SJSA1 (cell line): Measurements from ENCODE around the gene TRIP13. TPM values are rescaled to one million over a fixed set of nuclear protein-coding genes. Genes with fewer than 3 reads are reported as not detected.
"Not testable (repeated sequence)": the region's sequence is repeated elsewhere in the genome, so short reads cannot be mapped to it uniquely, and the experiment has no call there.

Source experiments
- DNase-seq, 2 experiments: peaks; one replicate each; pipeline ENCODE4 v3.0.0-alpha.2; 2015 to 2020; ENCODE audit warnings: low spot score in 2 of 2, low read depth in 1 of 2
- H3K27ac ChIP-seq: fragments of 250-450 bp; sonication (Bioruptor Pico); 2 replicates; pipeline ENCODE4 v1.5.1; 2020; ENCODE audit warnings: mild to moderate bottlenecking, moderate library complexity
- H3K27me3 ChIP-seq: fragments of 250-450 bp; sonication (Bioruptor Pico); replicated peaks from 2 replicates; pipeline ENCODE4 v1.5.1; 2020; ENCODE audit warnings: mild to moderate bottlenecking, moderate library complexity
- H3K36me3 ChIP-seq: fragments of 250-450 bp; sonication (Bioruptor Pico); 2 replicates; pipeline ENCODE4 v1.5.1; 2020; ENCODE audit warnings: mild to moderate bottlenecking
- H3K4me1 ChIP-seq: fragments of 250-450 bp; sonication (Bioruptor Pico); replicated peaks from 2 replicates; pipeline ENCODE4 v1.6.1; 2021; ENCODE audit warnings: mild to moderate bottlenecking
- H3K4me3 ChIP-seq: fragments of 250-450 bp; sonication (Bioruptor Pico); 2 replicates; pipeline ENCODE4 v1.5.1; 2020; ENCODE audit warnings: mild to moderate bottlenecking
- H3K9me3 ChIP-seq: fragments of 250-450 bp; sonication (Bioruptor Pico); replicated peaks from 2 replicates; pipeline ENCODE4 v1.5.1; 2020; ENCODE audit warnings: mild to moderate bottlenecking
- total RNA-seq: library from RNA; depleted of rRNA; stranded (reverse); fragments of >200 nt; shearing (Covaris generic); gene quantifications from 2 replicates; pipeline ENCODE4 v1.2.3, GENCODE V29; 2014; rRNA removed

Gene TRIP13
- 108 TPM in 2 replicates for total RNA-seq

DNA sequence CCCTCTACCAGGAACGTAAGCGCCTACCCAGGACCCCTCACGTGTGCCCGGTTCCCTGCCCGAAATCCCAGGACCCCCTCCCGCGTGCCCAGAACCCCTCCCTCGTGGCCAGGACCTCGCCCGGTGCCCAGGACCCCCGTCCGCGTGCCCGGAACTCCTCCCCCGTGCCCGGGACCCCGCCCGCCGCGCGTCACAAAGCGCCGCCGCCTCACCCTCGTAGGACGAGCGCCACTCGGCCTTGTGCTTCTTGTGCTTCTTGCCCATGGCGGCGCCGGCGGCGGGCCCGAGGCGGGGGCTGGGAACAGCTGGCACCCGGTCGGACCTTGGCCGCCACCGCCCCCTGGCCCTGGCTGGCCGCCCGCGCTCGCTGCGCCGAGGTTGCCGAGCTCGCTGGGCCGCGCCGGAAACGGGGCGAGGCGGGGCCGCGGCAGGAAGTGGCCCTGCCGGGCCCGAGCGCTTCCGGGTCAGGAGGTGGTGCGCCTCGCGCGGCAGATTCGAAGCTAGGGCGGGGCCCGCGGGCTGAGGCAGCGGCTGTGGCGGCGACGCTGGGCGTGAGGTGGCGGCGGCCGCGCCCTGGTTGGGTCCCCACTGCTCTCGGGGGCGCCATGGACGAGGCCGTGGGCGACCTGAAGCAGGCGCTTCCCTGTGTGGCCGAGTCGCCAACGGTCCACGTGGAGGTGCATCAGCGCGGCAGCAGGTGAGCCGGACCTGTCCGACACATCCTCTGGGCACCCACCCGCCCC is at the start of gene TRIP13, which contains the start of gene BRD9:
Gene TRIP13 (plus strand): TSS at position 491 of the 743 bp plus-strand sequence. CDS start 115 bp downstream, at position 606.
Gene BRD9 (minus strand): TSS at position 408 of the 743 bp plus-strand sequence. CDS start 144 bp downstream, at position 264.
- peak within 1 kb of the TSS; percentile 96 for H3K4me3 ChIP-seq
- H3K27me3 ChIP-seq = no peaks in the 10 kb centered on the region
- peaks cover 19% of the 10 kb centered on the region for H3K4me1 ChIP-seq
- peak within 1 kb of the TSS; percentile 92 for H3K27ac ChIP-seq
- H3K36me3 ChIP-seq = peaks cover 90% of the 10 kb centered on the region
- H3K9me3 ChIP-seq = no peaks in the 10 kb centered on the region
- peak; percentile 80 to 93 for DNase-seq

DNA sequence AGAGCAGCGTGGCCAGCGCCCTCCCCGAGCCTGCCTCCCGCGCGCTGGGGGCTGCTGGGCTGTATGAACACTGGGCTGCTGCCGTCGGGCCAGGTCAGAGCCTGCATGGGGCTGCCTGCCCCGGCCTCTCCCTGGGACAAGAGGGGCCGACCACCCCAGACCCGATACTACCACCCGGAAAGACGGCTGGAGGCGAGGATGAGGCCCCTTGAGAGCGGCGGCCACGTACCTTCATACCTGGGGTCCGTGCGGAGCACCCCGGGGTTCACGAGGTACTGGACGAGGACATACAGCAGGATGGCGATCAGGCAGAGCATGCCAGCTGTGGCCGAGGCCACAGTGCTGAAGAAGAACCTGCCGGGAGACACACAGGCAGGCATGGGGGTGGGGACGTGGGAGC is 49.3 kb upstream of the TRIP13 start:
- not testable (repeated sequence) for H3K27ac ChIP-seq, H3K4me1 ChIP-seq, H3K36me3 ChIP-seq, H3K4me3 ChIP-seq, H3K9me3 ChIP-seq, H3K27me3 ChIP-seq
- peak in 1 of 2 experiments; percentile 58 for DNase-seq

GRCh38 chr5:843926-844325 is 48.8 kb upstream of the TRIP13 start:
- H3K4me3 ChIP-seq, H3K9me3 ChIP-seq, H3K4me1 ChIP-seq, H3K36me3 ChIP-seq, H3K27ac ChIP-seq, H3K27me3 ChIP-seq: not testable (repeated sequence)
- DNase-seq = peak in 1 of 2 experiments; percentile 39

DNA sequence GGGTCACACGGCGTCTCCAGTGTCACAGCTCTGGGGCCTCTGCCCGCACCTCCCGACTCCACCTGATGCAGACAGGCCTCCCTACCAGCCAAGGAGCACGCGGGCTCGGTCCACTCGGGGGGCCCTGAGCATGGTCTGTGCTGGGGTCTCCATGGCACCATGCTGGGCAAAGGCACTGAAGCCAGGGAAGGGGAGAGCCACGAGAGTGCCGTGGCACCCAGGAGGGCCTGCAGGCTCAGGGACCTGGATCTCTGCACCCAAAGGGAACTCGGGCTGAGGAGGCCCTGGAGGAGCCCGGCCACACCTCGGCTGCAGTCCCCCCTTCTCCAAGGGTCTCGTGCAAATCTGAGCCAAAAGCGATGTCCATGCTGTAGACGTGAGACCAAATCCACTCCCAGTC is 48.3 kb upstream of the TRIP13 start:
- H3K27ac ChIP-seq, H3K36me3 ChIP-seq, H3K4me3 ChIP-seq, H3K4me1 ChIP-seq, H3K9me3 ChIP-seq: not testable (repeated sequence)
- peak in 1 of 2 experiments; percentile 49 for DNase-seq
- peaks cover 11% of the 10 kb centered on the region for H3K27me3 ChIP-seq

DNA sequence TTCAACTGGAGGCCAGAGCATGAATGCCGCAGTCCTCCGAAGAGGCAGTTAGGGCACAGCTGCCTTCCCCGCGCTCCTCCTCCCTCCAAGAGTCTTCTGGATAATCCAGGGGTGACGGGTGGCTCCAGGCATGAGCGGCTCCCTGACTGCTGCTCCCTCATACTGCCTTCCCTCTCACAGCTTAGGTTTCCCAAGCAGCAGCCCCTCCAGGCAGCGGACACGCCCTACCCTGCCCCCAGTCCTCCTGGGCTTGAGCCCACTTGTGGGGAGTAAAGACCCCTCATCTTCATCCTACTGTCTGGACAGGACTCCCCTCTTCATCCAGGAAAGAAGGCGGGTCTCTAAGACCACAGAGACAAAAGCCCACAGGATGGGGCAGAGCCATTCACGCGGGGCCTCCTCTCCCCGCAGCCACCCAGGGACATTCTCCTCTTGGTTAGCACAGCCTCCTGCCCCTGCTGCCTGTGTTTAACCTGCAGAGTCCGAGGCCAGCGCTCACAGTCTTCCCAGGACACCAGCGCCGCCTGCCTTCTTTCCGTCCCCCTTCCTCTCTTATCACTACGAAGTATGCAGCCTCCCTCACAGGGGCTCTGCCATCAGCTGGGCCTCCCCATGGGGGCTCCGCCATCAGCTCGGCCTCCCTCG is 47.5 kb upstream of the TRIP13 start:
- H3K27ac ChIP-seq, H3K36me3 ChIP-seq: not testable (repeated sequence)
- peaks cover 17% of the 10 kb centered on the region for H3K27me3 ChIP-seq

GRCh38 chr5:845676-846601 is 46.7 kb upstream of the TRIP13 start:
- not testable (repeated sequence) for H3K9me3 ChIP-seq, H3K4me1 ChIP-seq, H3K4me3 ChIP-seq, H3K27ac ChIP-seq, H3K36me3 ChIP-seq
- DNase-seq = peak in 1 of 2 experiments; percentile 25
- peaks cover 25% of the 10 kb centered on the region for H3K27me3 ChIP-seq

More for the DNA sequence above, 47.5 kb upstream of the TRIP13 start:
- H3K4me3 ChIP-seq, H3K4me1 ChIP-seq, H3K9me3 ChIP-seq: not testable (repeated sequence)
- DNase-seq = peak in 1 of 2 experiments; percentile 52

GRCh38 chr5:846602-847091 is 46.0 kb upstream of the TRIP13 start:
- H3K36me3 ChIP-seq, H3K9me3 ChIP-seq, H3K27ac ChIP-seq, H3K4me1 ChIP-seq, H3K4me3 ChIP-seq: not testable (repeated sequence)
- peaks cover 31% of the 10 kb centered on the region for H3K27me3 ChIP-seq
- DNase-seq = peak in 1 of 2 experiments; percentile 49

GRCh38 chr5:847212-847611 is 45.5 kb upstream of the TRIP13 start:
- not testable (repeated sequence) for H3K36me3 ChIP-seq, H3K4me1 ChIP-seq, H3K9me3 ChIP-seq, H3K27ac ChIP-seq, H3K4me3 ChIP-seq
- peaks cover 35% of the 10 kb centered on the region for H3K27me3 ChIP-seq
- peak in 1 of 2 experiments; percentile 40 for DNase-seq

DNA sequence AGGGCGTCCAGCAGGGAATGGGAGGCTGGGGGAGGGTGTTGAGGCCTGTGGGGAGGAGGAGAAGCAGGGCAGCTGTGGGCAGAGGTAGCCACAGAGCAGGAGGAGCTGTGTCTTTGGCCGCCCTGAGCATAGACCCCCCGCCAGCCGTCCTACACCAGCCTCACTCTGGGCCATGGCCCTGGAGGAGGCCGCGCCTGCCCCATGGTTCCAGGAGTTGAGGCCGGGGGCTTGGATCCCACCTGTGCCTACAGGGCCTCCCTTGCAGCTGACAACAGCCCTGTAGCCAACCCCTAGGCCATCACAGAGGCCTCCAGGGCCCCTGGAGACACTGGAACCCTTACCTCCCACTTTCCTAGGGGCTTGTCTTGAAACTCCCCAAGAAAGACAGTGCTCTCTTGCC is 44.9 kb upstream of the TRIP13 start:
- not testable (repeated sequence) for H3K9me3 ChIP-seq, H3K4me3 ChIP-seq, H3K27ac ChIP-seq, H3K36me3 ChIP-seq, H3K4me1 ChIP-seq
- peak in 1 of 2 experiments; percentile 39 for DNase-seq
- H3K27me3 ChIP-seq = peaks cover 37% of the 10 kb centered on the region

DNA sequence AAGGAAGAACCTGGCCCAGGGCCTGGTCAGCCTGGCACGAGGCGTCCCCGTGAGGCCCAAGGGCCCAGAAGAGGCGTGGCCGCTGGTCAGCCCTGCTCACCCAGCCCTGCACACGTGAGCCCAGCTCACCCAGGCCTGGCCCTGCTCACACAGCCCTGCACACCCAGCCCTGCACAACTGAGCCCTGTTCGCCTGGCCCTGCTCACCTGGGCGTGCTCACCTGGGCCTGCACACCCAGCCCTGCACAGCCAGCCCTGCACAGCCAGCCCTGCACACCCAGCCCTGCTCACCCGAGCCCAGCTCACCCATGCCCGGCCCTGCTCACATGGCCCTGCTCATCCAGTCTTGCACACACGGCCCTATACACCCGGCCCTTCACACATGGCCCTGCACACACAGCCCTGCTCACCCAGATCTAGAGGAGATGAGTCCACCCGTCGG is 44.0 kb upstream of the TRIP13 start:
- DNase-seq = peak in 1 of 2 experiments; percentile 42
- Histone ChIP-seq H3K4me3 (no peak overlapping the region), H3K9me3 (no peaks in the 10 kb centered on the region), H3K27ac (no peak overlapping the region), H3K36me3 (no peaks in the 10 kb centered on the region), H3K27me3 (peaks cover 37% of the 10 kb centered on the region), H3K4me1 (no peaks in the 10 kb centered on the region)

DNA sequence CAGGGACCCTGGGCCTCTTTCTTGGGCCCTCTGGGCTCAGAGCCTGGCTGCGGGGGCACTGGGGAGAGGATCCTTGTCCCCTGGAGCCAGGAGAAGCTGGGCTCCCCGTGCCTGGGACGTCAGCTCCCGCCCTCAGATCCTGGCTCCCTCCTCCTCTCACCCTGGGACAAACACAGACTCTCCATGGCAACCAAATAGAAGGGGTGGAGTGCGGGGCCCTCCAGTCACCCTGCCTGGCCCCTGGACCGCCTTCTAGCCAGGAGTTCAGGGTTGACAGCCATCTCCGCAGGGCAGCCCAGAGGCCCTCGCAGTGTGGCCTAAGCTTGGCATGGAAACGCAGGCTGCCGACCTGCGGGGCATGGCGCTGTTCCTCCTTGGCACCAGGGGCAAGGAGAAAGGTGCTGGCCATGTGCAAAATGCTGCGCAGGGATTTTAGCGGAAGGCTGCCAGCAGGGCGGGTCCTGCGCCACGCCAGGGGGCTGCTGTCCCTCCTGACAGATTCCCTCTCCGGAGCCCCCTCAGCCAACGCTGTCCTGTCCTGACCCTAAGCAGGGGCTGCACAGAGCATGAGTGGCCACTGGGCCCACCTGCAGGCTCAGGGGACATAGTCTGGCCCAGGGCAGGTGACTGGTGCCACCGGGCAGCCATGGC is 42.9 kb upstream of the TRIP13 start:
- H3K27ac ChIP-seq = no peak overlapping the region
- H3K27me3 ChIP-seq = peaks cover 37% of the 10 kb centered on the region
- H3K4me1 ChIP-seq = no peaks in the 10 kb centered on the region
- no peaks in the 10 kb centered on the region for H3K9me3 ChIP-seq
- H3K4me3 ChIP-seq = no peak overlapping the region
- H3K36me3 ChIP-seq = no peaks in the 10 kb centered on the region
- peak in 1 of 2 experiments; percentile 36 for DNase-seq

DNA sequence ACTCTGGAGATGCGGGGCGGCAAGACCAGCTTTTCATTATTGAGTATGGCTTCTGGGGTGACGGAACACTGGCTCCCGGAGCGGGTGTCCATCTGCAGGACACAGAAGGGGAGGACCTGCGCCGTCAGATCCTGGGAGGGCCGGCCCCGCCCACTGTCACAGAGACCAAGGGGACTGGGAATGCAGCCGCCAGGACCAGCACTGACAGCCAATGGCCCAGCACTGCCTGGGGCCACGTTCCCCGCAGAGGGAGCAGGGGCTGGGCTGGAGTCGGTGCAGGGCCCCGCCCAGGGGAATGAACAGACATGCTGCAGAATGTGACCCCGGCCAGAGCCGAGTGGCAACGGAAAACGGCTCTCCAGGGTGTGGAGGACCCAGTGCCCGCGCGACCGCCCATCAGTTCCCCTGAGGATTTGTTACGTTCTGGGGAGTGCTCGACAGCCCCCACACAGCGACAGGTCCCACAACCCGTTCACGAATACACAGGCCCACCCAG is 42.1 kb upstream of the TRIP13 start, which contains the start of gene ZDHHC11:
Gene ZDHHC11 (minus strand): TSS at position 476 of the 496 bp plus-strand sequence. CDS start 384 bp downstream, at position 92.
- H3K4me1 ChIP-seq = no peaks in the 10 kb centered on the region
- H3K27ac ChIP-seq = no peak within 1 kb of the TSS
- peaks cover 37% of the 10 kb centered on the region for H3K27me3 ChIP-seq
- peak in 1 of 2 experiments; percentile 49 for DNase-seq
- H3K4me3 ChIP-seq = no peak within 1 kb of the TSS
- no peaks in the 10 kb centered on the region for H3K36me3 ChIP-seq
- no peaks in the 10 kb centered on the region for H3K9me3 ChIP-seq

GRCh38 chr5:851076-851475 is 41.6 kb upstream of the TRIP13 start:
- Histone ChIP-seq H3K27me3 (peaks cover 37% of the 10 kb centered on the region), H3K4me3 (no peak overlapping the region), H3K36me3 (no peaks in the 10 kb centered on the region), H3K4me1 (no peaks in the 10 kb centered on the region), H3K27ac (no peak overlapping the region), H3K9me3 (no peaks in the 10 kb centered on the region)
- peak in 1 of 2 experiments; percentile 44 for DNase-seq
